ENCODE measurements around the gene THRB.

- TF ChIP-seq CTCF (IDR thresholded peaks at IDR 0.05; ENCODE audit: extremely low read depth in 1 of 2, insufficient read depth in 1 of 2, low read depth in 1 of 2, low read length in 2 of 2) (no peak), POLR2AphosphoS5 (IDR thresholded peaks at IDR 0.05; ENCODE audit: insufficient read depth, low read depth, low read length) (no peak), POLR2A (IDR thresholded peaks at IDR 0.05; ENCODE audit: low read depth, low read length) (no peak), EZH2 (IDR thresholded peaks at IDR 0.05; ENCODE audit: borderline replicate concordance, low read depth, low read length, severe bottlenecking) (no peak), FOS (IDR thresholded peaks at IDR 0.05; ENCODE audit: borderline replicate concordance, insufficient read depth, low read length) (no peak), MYC (IDR thresholded peaks at IDR 0.05; ENCODE audit: low read depth, low read length) (no peak), JUN (IDR thresholded peaks at IDR 0.05; ENCODE audit: borderline replicate concordance, insufficient read depth, insufficient read length, low read depth) (no peak), GATA2 (IDR thresholded peaks at IDR 0.05; ENCODE audit: insufficient read depth, insufficient read length, low read depth, low read length) (no peak)
- TF ChIP-seq, protein P1, sequence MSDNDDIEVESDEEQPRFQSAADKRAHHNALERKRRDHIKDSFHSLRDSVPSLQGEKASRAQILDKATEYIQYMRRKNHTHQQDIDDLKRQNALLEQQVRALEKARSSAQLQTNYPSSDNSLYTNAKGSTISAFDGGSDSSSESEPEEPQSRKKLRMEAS (IDR thresholded peaks at IDR 0.05; ENCODE audit: insufficient read depth, insufficient read length), result no peak
Observed at GRCh38 chr3:24435584-24435983, 59.1 kb downstream of the THRB start.

Measured in endothelial cell of umbilical vein (primary cell).